K562 (cell line): ENCODE data around the gene CDC20. TPM values are rescaled to one million over a fixed set of nuclear protein-coding genes. Genes with fewer than 3 reads are reported as not detected.

ENCODE experiments used
- CUX1 ChIP-seq: fragments of 200-800 bp; sonication (Bioruptor generic); IDR thresholded peaks from 2 replicates; pipeline ENCODE4 v1.6.1; 2016; ENCODE audit warnings: missing genetic modification characterization, missing compliant biosample characterization
- HMGXB4 ChIP-seq: sonication (generic); formaldehyde crosslinking; IDR thresholded peaks from 2 replicates; pipeline ENCODE4 v1.8.1; 2023; ENCODE audit warnings: mild to moderate bottlenecking, missing genetic modification reagents
- NR2F6 ChIP-seq: fragments of 450-650 bp; formaldehyde crosslinking; IDR thresholded peaks from 2 replicates; pipeline ENCODE4 v1.4.0; 2020; ENCODE audit warnings: mild to moderate bottlenecking
- NUFIP1 ChIP-seq: fragments of 450-650 bp; IDR thresholded peaks from 2 replicates; pipeline ENCODE4 v1.6.1; 2018; ENCODE audit not compliant: partially characterized antibody
- PHB ChIP-seq: fragments of 250-450 bp; sonication (Bioruptor Pico); IDR thresholded peaks from 2 replicates; pipeline ENCODE4 v1.5.0; 2021
- RAD21 ChIP-seq, 2 experiments: fragments of 250-450 bp in 1 of 2; fragments of 450-650 bp in 1 of 2; sonication (Bioruptor Pico) in 1 of 2; formaldehyde crosslinking in 1 of 2; IDR thresholded peaks in 1 of 2; conservative IDR thresholded peaks in 1 of 2; 2 replicates each; pipeline versions ENCODE4 v1.4.0 to v1.8.0; 2020 to 2022; ENCODE audit warnings: mild to moderate bottlenecking in 2 of 2, moderate library complexity in 1 of 2
- RBM17 ChIP-seq: fragments of 200-400 bp; formaldehyde crosslinking; IDR thresholded peaks from 2 replicates; pipeline ENCODE4 v1.6.1; 2017; ENCODE audit warnings: low read depth, mild to moderate bottlenecking, low read length, borderline replicate concordance
- STAG1 ChIP-seq: sonication (generic); formaldehyde crosslinking; IDR thresholded peaks from 2 replicates; pipeline ENCODE4 v1.5.0; 2020; ENCODE audit warnings: missing genetic modification reagents, borderline replicate concordance
- TARDBP ChIP-seq: fragments of 450-650 bp; IDR thresholded peaks from 2 replicates; pipeline ENCODE4 v1.6.1; 2016
- TBP ChIP-seq: optimal IDR thresholded peaks from 2 replicates; pipeline ENCODE3; 2011; ENCODE audit warnings: low read depth, low read length, improper control_type of control experiment
- ZNF217 ChIP-seq: sonication (generic); formaldehyde crosslinking; IDR thresholded peaks from 2 replicates; pipeline ENCODE4 v1.8.0; 2022; ENCODE audit warnings: mild to moderate bottlenecking, missing genetic modification reagents
- ZNF445 ChIP-seq: fragments of 250-450 bp; sonication (Bioruptor Pico); IDR thresholded peaks from 2 replicates; pipeline ENCODE4 v1.4.0; 2020; ENCODE audit warnings: low read depth, mild to moderate bottlenecking, moderate library complexity
- ZNF586 ChIP-seq: fragments of 450-650 bp; formaldehyde crosslinking; conservative IDR thresholded peaks from 2 replicates; pipeline ENCODE4 v1.4.0; 2020; ENCODE audit warnings: mild to moderate bottlenecking, moderate library complexity
- ZNF592 ChIP-seq: fragments of 450-650 bp; IDR thresholded peaks from 2 replicates; pipeline ENCODE4 v1.6.1; 2017; ENCODE audit warnings: antibody characterized with exemption, mild to moderate bottlenecking
- ZNF77 ChIP-seq: fragments of 250-450 bp; sonication (Bioruptor Pico); IDR thresholded peaks from 2 replicates; pipeline ENCODE4 v1.5.0; 2020
- polyA plus RNA-seq, 8 experiments: library from polyadenylated mRNA; depleted of rRNA in 4 of 8; stranded (reverse) in 5 of 8; unstranded in 3 of 8; fragments of >200 nt; fragmentation: Nextera tagmentation in 2 of 8; fragmentation: Illumina TruSeq in 1 of 8; extraction: Ambion mirVana in 2 of 8; extraction: Trizol in 1 of 8; gene quantifications; 2 replicates each; pipeline versions ENCODE4 v1.2.1 to v1.2.3, GENCODE V29; 2011 to 2014; ENCODE audit warnings: inconsistent platforms in 1 of 8, missing spikeins in 1 of 8
- total RNA-seq, 7 experiments: library from RNA; depleted of rRNA in 6 of 7; stranded (reverse); fragments of >200 nt in 6 of 7; fragmentation: Illumina TruSeq in 2 of 7; extraction: Trizol in 2 of 7; gene quantifications; 2 replicates each; pipeline versions ENCODE4 v1.2.1 to v1.2.3, GENCODE V29; 2011 to 2021; ENCODE audit warnings: low replicate concordance in 1 of 7

CDC20 gene
- total and polyA plus RNA-seq, 9 of the 15 experiments (the other 6 are each of a cell fraction or from before 2014, with no cell fraction given), result 45.2 to 224 (median 121) TPM

- TF ChIP-seq CUX1 (no peak), RBM17 (no peak), TARDBP (no peak), ZNF592 (no peak), ZNF217 (CRISPR knock-in tag) (no peak), TBP (peak; percentile 92), NR2F6 (CRISPR knock-in tag) (0 out of 2 replicates have a peak, but pooled peaks have one; percentile 59), ZNF586 (CRISPR knock-in tag) (no peak), NUFIP1 (no peak), HMGXB4 (CRISPR knock-in tag) (no peak), PHB (CRISPR knock-in tag) (peak; percentile 77; the same call in 1 of the 2 replicates), RAD21 (CRISPR knock-in tag; conservative IDR thresholded peaks at IDR 0.05 in 1 of 2, IDR thresholded peaks at IDR 0.05 in 1 of 2) (no peak), ZNF445 (CRISPR knock-in tag) (no peak), STAG1 (CRISPR knock-in tag) (no peak), ZNF77 (CRISPR knock-in tag) (no peak)
Observed at GRCh38 chr1:43358746-43359693, at the start of gene CDC20 (continued).
